HCT116 (cell line): ENCODE results near the gene PTPRJ. TPM values are rescaled to one million over a fixed set of nuclear protein-coding genes. Genes with fewer than 3 reads are reported as not detected.

Experiments
- ATAC-seq: fragments of 200-7000 bp; cut with Tn5 transposase; 2 replicates; pipeline ENCODE4 v1.9.1; 2020; ENCODE audit warnings: mild to moderate bottlenecking, moderate library complexity
- BruUV-seq: library from RNA; stranded (reverse); fragments of 400-500 nt; replicated peaks from 2 replicates; lab custom pipeline; 2021; lab: Mats Ljungman, UMichigan
- CTCF ChIA-PET: fragments of 300-600 bp; sonication (Branson Sonifier 250); formaldehyde crosslinking; loops from one replicate; lab custom pipeline; 2021; ENCODE audit warnings: antibody characterized with exemption; lab: Charles Lee
- POLR2A ChIA-PET: fragments of 300-600, 350-600 bp; sonication (Branson Sonifier 250); formaldehyde crosslinking; loops from one replicate; lab custom pipeline; 2021; ENCODE audit warnings: antibody characterized with exemption; lab: Charles Lee
- RAD21 ChIA-PET, 2 experiments: fragments of 300-600 bp; sonication (Branson Sonifier 250); formaldehyde crosslinking; loops; one replicate each; lab custom pipeline; 2023; ENCODE audit warnings: low total read pairs in 2 of 2; ENCODE audit not compliant: uncharacterized antibody in 2 of 2, unreplicated experiment in 2 of 2, low non-redundant PET in 1 of 2; lab: Charles Lee
- DNase-seq: peaks from one replicate; pipeline ENCODE4 v3.0.0-alpha.2; 2010; ENCODE audit warnings: low read depth, low spot score
- H2AFZ ChIP-seq: fragments of 200-600 bp; shearing (Covaris generic), sonication (generic); 2 replicates; pipeline ENCODE4 v1.6.1; 2017; ENCODE audit warnings: low read depth, mixed run types, mixed read lengths, antibody characterized with exemption, low read length; ENCODE audit not compliant: poor library complexity, severe bottlenecking
- H3K27ac ChIP-seq: 2 replicates; pipeline ENCODE4 v1.5.1; 2012; ENCODE audit warnings: low read depth, low read length
- H3K27me3 ChIP-seq: fragments of 200-600 bp; sonication (generic); 2 replicates; pipeline ENCODE4 v1.6.1; 2016; ENCODE audit warnings: mixed run types, low read length, mixed read lengths; ENCODE audit not compliant: insufficient read depth
- H3K36me3 ChIP-seq, 2 experiments: fragments of 200-500 bp in 1 of 2; fragments of 200-600 bp in 1 of 2; sonication (Bioruptor generic) in 1 of 2; sonication (generic) in 1 of 2; 2 replicates each; pipeline versions ENCODE4 v1.5.1 to v1.6.1; 2014 to 2016; ENCODE audit warnings: low read length in 2 of 2, inconsistent platforms in 1 of 2, mixed read lengths in 1 of 2, mixed run types in 1 of 2; ENCODE audit not compliant: insufficient read depth in 2 of 2, control insufficient read depth in 1 of 2
- H3K4me1 ChIP-seq, 2 experiments: fragments of 200-600 bp in 1 of 2; sonication (generic) in 1 of 2; 2 replicates each; pipeline versions ENCODE4 v1.5.1 to v1.6.1; 2012 to 2017; ENCODE audit warnings: low read length in 2 of 2, inconsistent platforms in 1 of 2, mild to moderate bottlenecking in 1 of 2, mixed read lengths in 1 of 2, mixed run types in 1 of 2, moderate library complexity in 1 of 2; ENCODE audit not compliant: insufficient read depth in 2 of 2, control insufficient read depth in 1 of 2
- H3K4me2 ChIP-seq: fragments of 200-600 bp; sonication (generic); 2 replicates; pipeline ENCODE4 v1.6.1; 2017; ENCODE audit warnings: mixed run types, low read length, mixed read lengths
- H3K4me3 ChIP-seq, 2 experiments: fragments of 200-600 bp in 1 of 2; sonication (generic) in 1 of 2; replicated peaks in 1 of 2; 2 replicates each; pipeline ENCODE4 v1.5.1; 2011 to 2016; ENCODE audit warnings: low read length in 2 of 2, control low read depth in 1 of 2, low read depth in 1 of 2, mild to moderate bottlenecking in 1 of 2, mixed read lengths in 1 of 2, mixed run types in 1 of 2
- H3K79me2 ChIP-seq: fragments of 200-600 bp; sonication (generic); 2 replicates; pipeline ENCODE4 v1.6.1; 2017; ENCODE audit warnings: mild to moderate bottlenecking, mixed run types, low read length, moderate library complexity, mixed read lengths; ENCODE audit not compliant: insufficient read depth
- H3K9ac ChIP-seq: fragments of 200-600 bp; sonication (generic); 2 replicates; pipeline ENCODE4 v1.6.1; 2016; ENCODE audit warnings: low read length, mixed read lengths
- H3K9me2 ChIP-seq: fragments of 200-600 bp; sonication (generic), shearing (Covaris generic); 2 replicates; pipeline ENCODE4 v1.6.1; 2017; ENCODE audit warnings: mixed run types, mild to moderate bottlenecking, moderate library complexity; ENCODE audit not compliant: insufficient read depth
- H3K9me3 ChIP-seq, 2 experiments: fragments of 200-500 bp in 1 of 2; fragments of 200-600 bp in 1 of 2; sonication (Bioruptor generic) in 1 of 2; sonication (generic) in 1 of 2; 2 replicates each; pipeline ENCODE4 v1.6.1; 2014 to 2017; ENCODE audit warnings: low read length in 2 of 2, mixed read lengths in 2 of 2, inconsistent platforms in 1 of 2, low read depth in 1 of 2, mild to moderate bottlenecking in 1 of 2, mixed run types in 1 of 2, moderate library complexity in 1 of 2; ENCODE audit not compliant: control insufficient read depth in 1 of 2, insufficient read depth in 1 of 2
- H4K20me1 ChIP-seq: fragments of 200-600 bp; sonication (generic), shearing (Covaris generic); 2 replicates; pipeline ENCODE4 v1.6.1; 2017; ENCODE audit warnings: mixed run types, mild to moderate bottlenecking, moderate library complexity; ENCODE audit not compliant: insufficient read depth
- ATF3 ChIP-seq: IDR thresholded peaks from 2 replicates; pipeline ENCODE4 v1.6.1; 2012
- CBX3 ChIP-seq: IDR thresholded peaks from 2 replicates; pipeline ENCODE4 v1.6.1; 2012; ENCODE audit warnings: low read depth
- CEBPB ChIP-seq: IDR thresholded peaks from 2 replicates; pipeline ENCODE4 v1.6.1; 2012; ENCODE audit warnings: low read depth
- CTCF ChIP-seq, 3 experiments: fragments of 200-600 bp in 1 of 3; sonication (generic) in 1 of 3; IDR thresholded peaks in 2 of 3; conservative IDR thresholded peaks in 1 of 3; 2 replicates each; pipeline ENCODE4 v1.5.1; 2012 to 2017; ENCODE audit warnings: low read depth in 2 of 3, low read length in 2 of 3, antibody characterized with exemption in 1 of 3, borderline replicate concordance in 1 of 3, control low read depth in 1 of 3, mild to moderate bottlenecking in 1 of 3, mixed read lengths in 1 of 3, mixed run types in 1 of 3, moderate library complexity in 1 of 3; ENCODE audit not compliant: insufficient read depth in 1 of 3
- ELF1 ChIP-seq: IDR thresholded peaks from 2 replicates; pipeline ENCODE4 v1.6.1; 2012; ENCODE audit warnings: low read depth, borderline replicate concordance
- EZH2 ChIP-seq: fragments of 200-600 bp; sonication (generic); IDR thresholded peaks from 2 replicates; pipeline ENCODE4 v1.6.1; 2017; ENCODE audit warnings: antibody characterized with exemption, mixed run types
- EZH2phosphoT487 ChIP-seq: fragments of 200-600 bp; IDR thresholded peaks from 2 replicates; pipeline ENCODE4 v1.6.1; 2018; ENCODE audit warnings: antibody characterized with exemption, borderline replicate concordance
- FOSL1 ChIP-seq: IDR thresholded peaks from 2 replicates; pipeline ENCODE4 v1.6.1; 2012; ENCODE audit warnings: low read depth
- JUND ChIP-seq: IDR thresholded peaks from 2 replicates; pipeline ENCODE4 v1.6.1; 2012
- MAX ChIP-seq: IDR thresholded peaks from 2 replicates; pipeline ENCODE4 v1.6.1; 2012
- POLR2AphosphoS5 ChIP-seq: IDR thresholded peaks from 2 replicates; pipeline ENCODE4 v1.6.1; 2011; ENCODE audit warnings: mild to moderate bottlenecking, low read depth, low read length, moderate library complexity
- SP1 ChIP-seq: IDR thresholded peaks from 2 replicates; pipeline ENCODE4 v1.6.1; 2012; ENCODE audit warnings: low read depth
- SRF ChIP-seq: IDR thresholded peaks from 2 replicates; pipeline ENCODE4 v1.6.1; 2012; ENCODE audit warnings: low read depth
- TCF7L2 ChIP-seq: IDR thresholded peaks from 2 replicates; pipeline ENCODE4 v1.7.0; 2011; ENCODE audit warnings: borderline replicate concordance, inconsistent platforms; ENCODE audit not compliant: insufficient read depth, insufficient read length; ENCODE audit errors: extremely low read depth
- YY1 ChIP-seq: IDR thresholded peaks from 2 replicates; pipeline ENCODE4 v1.6.1; 2011; ENCODE audit warnings: low read length, low read depth, moderate library complexity, mild to moderate bottlenecking; ENCODE audit not compliant: insufficient replicate concordance; ENCODE audit errors: extremely low read depth
- ZBTB33 ChIP-seq: IDR thresholded peaks from 2 replicates; pipeline ENCODE4 v1.6.1; 2011; ENCODE audit warnings: mild to moderate bottlenecking, low read length, moderate library complexity; ENCODE audit not compliant: insufficient replicate concordance; ENCODE audit errors: extremely low read depth
- ZFX ChIP-seq: fragments of 450-650 bp; IDR thresholded peaks from 2 replicates; pipeline ENCODE4 v1.6.1; 2017
- ZNF274 ChIP-seq: fragments of 200-500 bp; sonication (Bioruptor generic); IDR thresholded peaks from 2 replicates; pipeline ENCODE4 v1.6.1; 2014; ENCODE audit warnings: mild to moderate bottlenecking, low read depth, low read length, inconsistent platforms
- intact Hi-C: fragments of 100-400 bp; cut with micrococcal nuclease; formaldehyde crosslinking; loops from 2 replicates; pipeline ENCODE4 v1.10.0; 2022
- total RNA-seq: library from RNA; stranded (reverse); gene quantifications from one replicate; pipeline ENCODE4 v1.2.1, GENCODE V29; 2021; ENCODE audit not compliant: unreplicated experiment

PTPRJ gene
- total RNA-seq, 1 experiment from 2014 or later, result 19.1 TPM

- intact Hi-C loops, result no loop called here
- Histone ChIP-seq H4K20me1 (no peaks in the 10 kb centered on the region), H3K9me3 (no peaks in the 10 kb centered on the region), H3K9ac (no peak overlapping the region), H3K4me2 (no peak overlapping the region), H2AFZ (no peak overlapping the region), H3K4me3 (no peak overlapping the region)
- POLR2A ChIA-PET, result no interaction called here
- no TSS peak for BruUV-seq
- RAD21 ChIA-PET, result no interaction called here
- CTCF ChIA-PET, result interaction anchor here (0.9 kb wide), 1 partner anchor 103 kb away, joined by 3 read pairs; no protein-coding TSS in a partner anchor
- no peak for DNase-seq
- TF ChIP-seq ZBTB33 (no peak), SP1 (no peak), EZH2phosphoT487 (no peak), MAX (no peak), FOSL1 (no peak), CEBPB (no peak), ZNF274 (no peak), ELF1 (no peak), ZFX (no peak), JUND (no peak), SRF (no peak), ATF3 (no peak), EZH2 (no peak), YY1 (no peak), TCF7L2 (no peak), POLR2AphosphoS5 (no peak), CTCF (IDR thresholded peaks at IDR 0.05 in 2 of 3, conservative IDR thresholded peaks at IDR 0.05 in 1 of 3; ENCODE audit: borderline replicate concordance in 1 of 3, insufficient read depth in 1 of 3, low read depth in 2 of 3, low read length in 2 of 3) (no peak), CBX3 (no peak)
- TF ChIP-seq, all 23 proteins: peak for 0
- no peak overlapping the region for H3K27ac ChIP-seq
- peaks cover 5 to 22% of the 10 kb centered on the region in 2 experiments; a peak in 3 of 4 replicates for H3K4me1 ChIP-seq
- H3K79me2 ChIP-seq, result peaks cover 28% of the 10 kb centered on the region
- H3K27me3 ChIP-seq, result no peaks in the 10 kb centered on the region
- no peaks in the 10 kb centered on the region for H3K36me3 ChIP-seq
- no peak for ATAC-seq
- no peaks in the 10 kb centered on the region for H3K9me2 ChIP-seq
These were observed 25.5 kb downstream of the PTPRJ start for GRCh38 chr11:48005831-48006270.
